ENCODE data around the gene GIGYF2.

The GIGYF2 gene

GRCh38 chr2:232878855-232879617 lies 181.9 kb downstream of the GIGYF2 start:
- no peak for DNase-seq (ENCODE audit: low read depth in 2 of 2)

DNA sequence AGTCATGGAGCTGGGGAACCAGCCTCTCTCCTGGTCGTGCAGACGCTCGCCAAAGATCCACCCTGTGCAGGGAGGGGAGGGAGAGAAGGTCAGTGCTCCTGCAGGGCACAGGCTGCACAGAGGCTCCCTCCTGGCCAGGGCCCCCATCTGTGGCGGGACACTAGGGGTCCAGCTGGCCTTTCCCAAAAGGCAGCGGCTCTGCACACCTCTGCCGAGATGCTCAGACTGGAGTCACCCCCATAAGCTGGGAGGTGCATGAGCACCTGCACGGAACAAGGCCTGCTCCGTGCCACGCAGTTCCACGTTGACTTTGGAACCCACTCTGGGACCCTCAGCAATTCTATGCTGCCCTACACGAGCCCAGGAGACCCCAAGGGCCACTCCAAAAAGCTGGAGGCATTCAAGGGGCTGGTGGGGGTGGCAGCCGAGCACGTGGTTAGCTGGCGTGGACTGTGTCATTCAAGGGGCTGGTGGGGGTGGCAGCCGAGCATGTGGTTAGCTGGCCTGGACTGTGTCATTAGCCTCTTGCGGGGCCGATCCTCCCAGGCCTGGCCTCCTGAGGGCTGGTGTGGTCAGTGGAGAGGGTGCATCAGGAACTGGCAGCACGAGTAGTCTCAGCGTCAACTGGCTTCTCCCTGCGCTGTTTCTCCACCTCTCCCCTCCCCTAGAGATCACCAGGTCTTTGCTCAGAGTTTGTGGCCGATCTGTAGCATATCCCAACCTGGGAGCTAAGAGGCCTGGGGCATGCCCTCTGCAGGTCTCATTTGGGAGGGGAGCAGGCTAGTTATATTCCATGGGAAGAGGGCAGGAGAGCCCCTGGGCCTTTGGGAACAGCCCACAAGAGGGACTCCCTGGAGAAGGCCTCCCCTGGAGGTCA lies 182.7 kb downstream of the GIGYF2 start:
- no peak for DNase-seq (ENCODE audit: low read depth in 2 of 2)

- DNase-seq (ENCODE audit: low read depth in 2 of 2), result no peak
Observed at GRCh38 chr2:232880764-232881351, 183.7 kb downstream of the GIGYF2 start.

GRCh38 chr2:232882085-232882484 lies 185.0 kb downstream of the GIGYF2 start:
- DNase-seq (ENCODE audit: low read depth in 2 of 2), result no peak

DNA sequence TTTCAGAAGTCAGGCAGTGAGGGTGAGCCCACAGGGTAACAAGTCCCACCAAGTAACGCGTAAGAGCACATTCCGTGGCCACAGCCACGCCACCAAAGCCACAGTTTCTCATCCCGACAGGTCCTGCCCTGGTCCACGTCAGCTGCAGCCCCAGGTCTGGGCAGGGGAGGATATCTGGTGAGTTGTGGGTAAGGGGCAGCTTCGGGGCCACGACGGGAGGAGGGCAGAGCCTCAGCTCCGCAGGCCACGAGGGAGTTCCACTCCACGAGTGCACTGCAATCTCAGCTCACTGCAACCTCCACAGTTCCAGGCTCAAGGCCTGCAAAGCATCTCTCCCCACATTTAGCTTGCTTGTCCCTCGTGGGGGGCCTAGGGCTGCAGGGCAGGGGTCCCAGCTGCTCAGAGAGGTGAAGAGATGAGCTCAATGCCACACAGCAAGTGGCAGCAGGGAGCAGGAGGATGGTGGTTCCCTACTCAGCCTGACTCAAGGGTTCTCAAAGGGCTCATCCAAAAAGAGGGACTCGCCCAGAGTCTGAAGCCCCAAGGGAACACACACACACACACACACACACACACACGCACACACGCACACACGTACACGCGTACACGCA lies 185.5 kb downstream of the GIGYF2 start:
- DNase-seq (ENCODE audit: low read depth in 2 of 2), result no peak

GRCh38 chr2:232883116-232883721 lies 186.1 kb downstream of the GIGYF2 start:
- DNase-seq (ENCODE audit: low read depth in 2 of 2), result no peak

DNA sequence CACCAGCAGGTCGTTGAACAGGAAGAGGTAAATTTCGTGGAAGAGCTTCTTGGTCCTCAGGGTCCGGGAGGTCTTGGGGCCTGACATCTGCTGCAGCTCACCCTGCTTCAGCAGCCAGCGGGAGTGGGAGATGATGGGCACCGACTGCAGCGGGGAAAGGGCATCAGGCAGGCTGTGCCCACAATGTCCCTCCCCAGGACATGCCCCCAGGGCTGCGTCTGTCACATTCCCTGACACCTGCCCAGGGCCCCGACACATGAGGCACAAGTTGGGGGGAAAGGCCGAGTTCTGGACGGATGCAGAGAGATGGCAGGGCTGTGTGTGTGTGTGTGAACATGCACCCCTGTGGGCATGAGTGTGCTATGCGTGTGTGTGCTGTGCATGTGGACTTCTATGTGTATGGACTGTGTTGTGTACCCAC lies 186.9 kb downstream of the GIGYF2 start:
- no peak for DNase-seq (ENCODE audit: low read depth in 2 of 2)

GRCh38 chr2:232884549-232885263 lies 187.6 kb downstream of the GIGYF2 start:
- DNase-seq (ENCODE audit: low read depth in 2 of 2), result no peak

DNA sequence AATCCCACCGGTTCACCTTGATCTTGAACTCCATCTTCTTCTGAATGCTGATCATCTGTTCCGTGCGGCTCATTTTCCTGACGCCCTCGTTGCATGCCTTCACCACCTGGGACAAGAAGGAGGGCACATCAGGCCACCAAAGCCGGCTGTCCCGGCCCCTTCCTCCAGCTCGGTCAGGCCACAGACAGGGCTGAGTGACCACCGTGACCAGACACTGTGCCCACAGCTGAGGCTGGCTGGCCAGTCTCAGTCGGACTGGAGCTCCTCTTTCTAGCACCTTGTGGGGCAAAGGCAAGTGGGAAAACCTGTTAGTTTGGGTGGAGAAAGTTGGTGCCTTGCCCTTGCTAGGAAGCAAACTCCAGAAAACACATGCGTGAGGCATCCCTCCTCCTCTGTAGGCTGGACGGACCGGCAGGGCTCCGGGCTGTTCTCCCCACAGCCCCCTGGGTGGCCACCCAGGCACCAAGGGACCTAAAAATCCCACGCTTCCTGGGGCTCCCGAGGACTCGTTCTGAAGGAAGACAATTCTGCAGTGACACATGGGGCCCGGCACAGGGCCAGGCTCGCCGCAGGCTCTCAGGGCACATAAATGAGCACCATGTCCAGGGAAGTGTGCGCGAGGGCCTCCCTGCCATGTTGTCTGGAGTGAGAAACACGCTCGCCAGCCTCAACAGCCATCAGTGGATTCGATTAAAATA lies 188.3 kb downstream of the GIGYF2 start:
- DNase-seq (ENCODE audit: low read depth in 2 of 2), result no peak

DNA sequence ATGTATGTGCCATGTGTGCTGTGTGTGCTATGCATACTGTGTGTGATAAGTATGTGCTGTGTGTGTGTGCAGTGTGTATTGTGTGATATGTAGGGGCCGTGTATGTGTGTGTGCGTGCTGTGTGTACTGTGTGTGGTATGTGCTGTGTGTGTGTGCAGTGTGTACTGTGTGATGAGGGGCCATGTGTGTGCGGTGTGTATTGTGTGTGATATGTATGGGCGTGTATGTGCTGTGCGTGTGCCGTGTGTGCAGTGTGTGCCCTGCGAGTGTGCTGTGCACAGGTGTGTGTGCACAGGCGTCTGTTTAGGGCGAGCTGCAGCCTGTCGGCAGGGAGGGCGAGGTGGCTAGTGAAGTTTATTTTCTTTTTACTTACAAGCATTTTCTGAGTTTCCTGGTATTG lies 189.0 kb downstream of the GIGYF2 start:
- DNase-seq (ENCODE audit: low read depth in 2 of 2), result no peak

- DNase-seq (ENCODE audit: low read depth in 2 of 2), result no peak
Observed at GRCh38 chr2:232886632-232887031, 189.5 kb downstream of the GIGYF2 start.

DNA sequence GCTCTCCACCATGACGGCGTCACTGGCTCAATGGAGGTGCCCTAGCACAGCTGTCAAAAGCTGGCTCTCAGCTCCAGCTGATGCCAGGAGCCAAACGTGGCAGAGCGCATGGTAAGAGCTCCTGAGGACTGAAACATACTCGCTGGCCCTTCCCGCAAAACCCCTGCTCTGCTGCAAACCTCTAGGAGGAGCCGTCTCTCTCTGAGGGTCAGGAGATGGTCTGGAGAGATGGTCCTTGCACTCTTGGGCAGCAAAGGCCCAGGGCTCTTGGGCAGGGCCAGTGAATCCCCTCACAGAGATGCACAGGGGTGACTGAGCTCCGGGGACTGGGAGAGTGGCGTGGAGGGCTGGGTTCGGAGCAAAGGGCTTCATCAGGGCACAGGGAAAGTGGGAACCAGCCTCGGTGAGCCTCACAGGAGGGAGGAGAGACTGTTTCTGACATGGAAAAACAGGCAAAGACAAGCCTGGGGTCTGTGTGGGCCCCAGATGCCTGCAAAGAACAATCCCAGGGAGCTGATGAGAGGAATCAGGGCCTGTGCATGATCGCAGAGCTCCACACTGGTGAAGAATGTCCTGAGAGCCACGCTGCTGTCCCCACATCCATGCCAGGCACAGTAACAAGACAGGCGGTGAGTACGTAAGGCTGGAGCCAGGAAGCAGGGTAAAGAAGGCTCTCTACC lies 190.2 kb downstream of the GIGYF2 start:
- DNase-seq (ENCODE audit: low read depth in 2 of 2), result no peak

GRCh38 chr2:232888099-232888836 lies 191.1 kb downstream of the GIGYF2 start:
- DNase-seq (ENCODE audit: low read depth in 2 of 2), result no peak

- no peak for DNase-seq (ENCODE audit: low read depth in 2 of 2)
Observed at GRCh38 chr2:232888839-232889529, 191.9 kb downstream of the GIGYF2 start.

GRCh38 chr2:232889876-232890401 lies 192.8 kb downstream of the GIGYF2 start:
- no peak for DNase-seq (ENCODE audit: low read depth in 2 of 2)

DNA sequence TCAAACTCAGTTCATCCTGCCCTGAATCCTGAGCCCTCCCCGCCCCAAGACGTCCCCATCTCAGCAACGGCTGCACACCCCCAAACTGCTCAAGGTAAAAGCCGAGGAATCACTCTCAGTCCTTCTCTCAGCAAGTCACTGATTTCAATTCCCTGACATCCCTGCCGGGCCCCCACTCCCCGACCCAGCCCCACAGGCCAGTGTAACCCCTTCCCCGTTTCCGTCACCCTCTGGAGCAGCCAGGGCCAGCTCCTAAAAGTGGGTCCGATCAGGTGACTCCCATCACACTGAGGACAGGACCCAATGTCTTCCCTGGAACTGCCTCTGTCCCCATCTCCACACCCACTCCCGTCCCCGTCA lies 193.4 kb downstream of the GIGYF2 start:
- no peak for DNase-seq (ENCODE audit: low read depth in 2 of 2)

- DNase-seq (ENCODE audit: low read depth in 2 of 2), result no peak
Observed at GRCh38 chr2:232890896-232891601, 193.9 kb downstream of the GIGYF2 start.

GRCh38 chr2:232891621-232892071 lies 194.5 kb downstream of the GIGYF2 start:
- no peak for DNase-seq (ENCODE audit: low read depth in 2 of 2)

All from activated CD8-positive, alpha-beta memory T cell treated with anti-CD3 and anti-CD28 coated beads for 4 hours (primary cell).